PFSK-1 (cell line): ENCODE data around the gene TLCD3A.

Source experiments
- FOXP2 ChIP-seq: optimal IDR thresholded peaks from 2 replicates; pipeline ENCODE3; 2011; ENCODE audit warnings: borderline replicate concordance, control low read depth, inconsistent platforms; ENCODE audit not compliant: insufficient read depth; ENCODE audit errors: extremely low read length, extremely low read depth
- POLR2AphosphoS5 ChIP-seq: IDR thresholded peaks from 2 replicates; pipeline ENCODE4 v1.6.1; 2012; ENCODE audit warnings: low read depth, mild to moderate bottlenecking, control low read depth, low read length, moderate library complexity
- REST ChIP-seq, 2 experiments: IDR thresholded peaks; 2 replicates each; pipeline versions ENCODE4 v1.6.1 to v1.8.0; 2011 to 2012; ENCODE audit warnings: low read depth in 2 of 2, low read length in 2 of 2, control low read depth in 1 of 2, inconsistent platforms in 1 of 2, mild to moderate bottlenecking in 1 of 2, moderate library complexity in 1 of 2; ENCODE audit not compliant: insufficient read depth in 1 of 2
- SIN3A ChIP-seq: IDR thresholded peaks from 2 replicates; pipeline ENCODE4 v1.6.1; 2012; ENCODE audit warnings: mild to moderate bottlenecking, low read length, moderate library complexity, borderline replicate concordance; ENCODE audit not compliant: insufficient read depth
- TAF1 ChIP-seq: IDR thresholded peaks from 2 replicates; pipeline ENCODE4 v1.6.1; 2012; ENCODE audit warnings: low read length, control low read depth, borderline replicate concordance; ENCODE audit not compliant: insufficient read depth

TLCD3A gene

GRCh38 chr17:732902-733720 lies 715 bp downstream of the TLCD3A start:
- TF ChIP-seq TAF1 = 0 out of 2 replicates have a peak, but pooled peaks have one; percentile 10
- 0 out of 2 replicates have a peak, but pooled peaks have one; percentile 12 for TF ChIP-seq POLR2AphosphoS5
- no peak for TF ChIP-seq FOXP2

GRCh38 chr17:733743-734142 lies 1.3 kb downstream of the TLCD3A start:
- TF ChIP-seq FOXP2 (no peak), SIN3A (no peak), POLR2AphosphoS5 (no peak), REST (IDR thresholded peaks at IDR 0.05; ENCODE audit: insufficient read depth in 1 of 2, low read depth in 2 of 2, low read length in 2 of 2) (no peak), TAF1 (no peak)

- TF ChIP-seq POLR2AphosphoS5 = no peak
- TF ChIP-seq FOXP2 = no peak
- no peak for TF ChIP-seq TAF1
- no peak for TF ChIP-seq REST (IDR thresholded peaks at IDR 0.05; ENCODE audit: insufficient read depth in 1 of 2, low read depth in 2 of 2, low read length in 2 of 2)
- TF ChIP-seq SIN3A = no peak
These were observed 5.2 kb downstream of the TLCD3A start for GRCh38 chr17:737561-738113.

GRCh38 chr17:740240-741017 lies 8.0 kb downstream of the TLCD3A start:
- TF ChIP-seq FOXP2 (peak; percentile 34), POLR2AphosphoS5 (peak; percentile 65), REST (IDR thresholded peaks at IDR 0.05; ENCODE audit: insufficient read depth in 1 of 2, low read depth in 2 of 2, low read length in 2 of 2) (no peak), TAF1 (0 out of 2 replicates have a peak, but pooled peaks have one; percentile 26), SIN3A (peak; percentile 86; the same call in 1 of the 2 replicates)

- no peak for TF ChIP-seq SIN3A
- peak; percentile 81 for TF ChIP-seq POLR2AphosphoS5
- TF ChIP-seq FOXP2 = no peak
These were observed 9.9 kb downstream of the TLCD3A start for GRCh38 chr17:742147-742793.

GRCh38 chr17:743139-743538 lies 10.7 kb downstream of the TLCD3A start:
- TF ChIP-seq TAF1 = no peak
- TF ChIP-seq POLR2AphosphoS5 = no peak; the same call in 1 of the 2 replicates
- no peak for TF ChIP-seq REST (IDR thresholded peaks at IDR 0.05; ENCODE audit: insufficient read depth in 1 of 2, low read depth in 2 of 2, low read length in 2 of 2)
- TF ChIP-seq FOXP2 = no peak
- no peak for TF ChIP-seq SIN3A
